GM12892 (cell line): Measurements from ENCODE around the gene CD28.
A peak's percentile ranks its signal among the peaks of the same experiment; 100 is the strongest.

Source experiments
- DNase-seq: peaks from one replicate; pipeline ENCODE4 v3.0.0; 2011; ENCODE audit not compliant: insufficient read length
- FAIRE-seq: peaks from 2 replicates; lab custom pipeline; 2011; peaks lifted over from hg19 to GRCh38; lab: Jason Lieb, UNC
- POLR2A ChIP-seq: IDR thresholded peaks from 2 replicates; pipeline ENCODE4 v1.6.1; 2011; ENCODE audit warnings: low read depth, low read length, control low read depth
- POLR2AphosphoS5 ChIP-seq: IDR thresholded peaks from 2 replicates; pipeline ENCODE4 v1.6.1; 2011; ENCODE audit warnings: low read depth, low read length, control low read depth
- TAF1 ChIP-seq: IDR thresholded peaks from 2 replicates; pipeline ENCODE4 v1.6.1; 2011; ENCODE audit warnings: low read depth, mild to moderate bottlenecking, control low read depth, low read length, borderline replicate concordance

CD28 gene

DNA sequence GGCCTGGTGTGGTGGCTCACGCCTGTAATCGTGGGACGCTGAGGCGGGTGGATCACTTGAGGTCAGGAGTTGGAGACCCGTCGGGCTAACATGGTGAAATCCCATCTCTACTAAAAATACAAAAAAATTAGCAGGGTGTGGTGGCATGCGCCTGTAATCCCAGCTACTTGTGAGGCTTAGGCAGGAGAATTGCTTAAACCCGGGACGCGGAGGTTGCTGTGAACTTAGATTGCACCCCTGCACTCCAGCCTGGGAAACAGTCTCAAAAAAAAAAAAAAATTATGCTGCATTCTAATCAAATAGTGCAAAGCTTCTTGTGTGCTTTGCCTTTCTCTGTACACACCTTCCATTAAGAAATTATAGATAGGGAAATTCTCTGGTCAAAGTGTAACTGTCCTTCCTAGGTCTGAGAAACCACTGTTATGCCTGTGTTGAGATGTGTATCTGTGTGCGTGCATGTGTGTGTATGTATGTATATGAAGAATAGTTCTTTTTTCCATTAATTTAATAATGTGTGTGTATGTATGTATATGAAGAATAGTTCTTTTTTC is 2.5 kb downstream of the CD28 start:
- DNase-seq (no peak), FAIRE-seq (no peak)
- no peak for TF ChIP-seq POLR2A

DNA sequence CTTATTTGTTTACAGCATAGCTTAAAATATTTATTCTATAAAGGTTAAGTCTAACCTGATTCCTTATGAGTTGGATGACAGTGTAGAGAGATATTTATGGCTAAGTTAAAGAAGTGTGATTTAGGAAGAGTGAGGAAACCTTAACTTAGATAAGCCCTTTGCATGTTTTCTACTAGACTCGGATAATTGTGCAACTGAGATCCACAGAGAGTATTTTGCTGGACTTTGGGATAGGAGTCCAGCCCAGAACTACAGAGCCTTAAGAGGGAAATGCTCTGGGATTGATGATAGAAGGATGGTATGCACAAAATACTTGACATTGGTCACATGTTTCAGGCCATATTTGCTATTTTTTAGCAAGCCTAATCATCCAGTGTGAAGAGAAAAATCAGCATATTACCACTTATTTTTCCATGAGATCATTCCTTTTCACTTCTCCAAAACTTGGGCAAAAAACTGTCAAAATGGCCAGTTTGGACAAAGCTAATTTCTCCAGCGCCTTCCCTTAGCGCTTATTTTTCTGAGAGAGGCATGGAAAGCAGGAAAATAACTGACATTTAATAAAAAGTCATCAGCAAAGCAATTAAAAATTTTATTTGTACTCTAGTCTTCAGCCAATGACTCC is 3.1 kb downstream of the CD28 start:
- no peak for TF ChIP-seq TAF1
- FAIRE-seq (no peak), DNase-seq (no peak)

DNA sequence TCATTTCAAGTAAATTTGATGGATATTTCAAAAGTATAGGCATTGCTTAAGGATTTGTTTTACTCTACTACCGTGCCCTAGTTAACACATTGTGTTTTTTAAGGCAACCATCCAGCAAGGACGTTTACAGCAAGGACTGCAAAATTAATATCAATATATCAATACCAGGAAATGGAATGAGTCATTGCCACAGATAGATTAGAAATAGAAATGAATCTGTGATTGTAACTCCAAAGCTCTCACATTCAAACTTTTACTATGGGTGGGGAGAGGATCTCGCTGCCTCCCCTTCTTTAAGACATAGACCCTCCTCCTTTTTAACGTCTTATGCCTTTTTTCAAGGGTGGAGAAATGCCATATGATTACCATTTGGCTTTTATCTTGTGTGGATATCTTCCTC is 3.8 kb downstream of the CD28 start:
- DNase-seq (no peak), FAIRE-seq (no peak)
- TF ChIP-seq POLR2AphosphoS5: no peak

DNA sequence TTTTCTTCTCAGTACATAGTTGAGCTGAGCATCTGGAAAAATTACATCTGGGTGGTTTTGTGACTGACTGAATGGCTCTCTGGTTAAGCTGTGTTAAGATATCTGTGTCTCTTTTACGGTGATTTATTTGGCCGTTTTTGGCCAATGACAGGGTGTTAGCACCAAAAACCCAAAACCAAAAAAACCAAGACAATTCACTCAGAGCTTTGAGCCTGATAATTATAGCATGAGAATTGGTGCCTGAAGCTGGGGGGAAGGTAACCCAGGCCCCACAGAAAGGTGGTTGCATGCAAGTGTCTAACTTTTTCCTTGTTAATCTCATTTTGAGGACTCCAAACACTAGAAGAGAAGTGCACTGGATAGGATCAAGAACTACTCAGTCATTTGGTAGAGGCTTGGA is 4.5 kb downstream of the CD28 start:
- TF ChIP-seq TAF1: no peak
- no peak for TF ChIP-seq POLR2A
- no peak for TF ChIP-seq POLR2AphosphoS5
- FAIRE-seq: no peak

DNA sequence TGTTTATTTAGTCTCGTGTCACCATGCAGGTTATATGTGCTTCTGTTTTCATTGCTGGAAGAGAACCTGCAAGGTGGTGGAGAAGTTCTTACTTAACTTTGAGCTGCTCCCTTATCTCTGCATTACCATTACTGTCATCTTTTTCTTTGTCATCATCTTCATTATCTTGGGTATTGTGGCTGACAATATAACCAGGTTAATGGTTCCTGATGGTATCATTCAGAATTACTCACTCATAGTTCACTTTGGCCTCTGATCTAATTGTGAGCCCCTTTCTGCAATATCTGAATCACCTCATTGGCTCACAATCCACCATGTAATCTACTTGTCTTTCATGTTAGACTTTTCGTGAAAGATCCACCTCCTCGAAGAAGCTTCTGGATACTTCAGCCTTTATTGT is 5.0 kb downstream of the CD28 start:
- TF ChIP-seq POLR2AphosphoS5 (no peak), POLR2A (no peak), TAF1 (no peak)
- no peak for DNase-seq
- FAIRE-seq: peak; percentile 17

More for the DNA sequence above, 4.5 kb downstream of the CD28 start:
- no peak for DNase-seq

DNA sequence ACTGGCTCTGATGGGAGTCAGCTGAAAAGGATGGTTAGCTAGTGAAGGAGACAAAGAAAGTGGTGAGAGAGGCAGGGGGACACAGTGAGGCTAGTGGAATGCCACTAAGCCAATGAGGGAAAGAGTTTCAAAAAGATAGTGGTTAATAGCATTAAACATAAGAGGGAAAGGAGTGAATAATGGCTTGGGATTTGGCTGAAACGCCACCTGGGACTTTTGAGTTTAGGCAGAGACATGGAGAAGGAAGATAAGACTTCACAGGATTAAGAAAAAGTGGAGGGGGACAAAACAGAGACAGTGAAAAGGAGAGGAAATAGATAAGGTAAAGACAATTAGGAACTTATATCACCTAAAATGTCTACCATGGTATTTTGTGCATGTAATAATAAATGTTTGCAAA is 6.9 kb downstream of the CD28 start:
- DNase-seq (no peak), FAIRE-seq (peak; percentile 74)
- TF ChIP-seq POLR2AphosphoS5 (no peak), TAF1 (no peak), POLR2A (no peak)

DNA sequence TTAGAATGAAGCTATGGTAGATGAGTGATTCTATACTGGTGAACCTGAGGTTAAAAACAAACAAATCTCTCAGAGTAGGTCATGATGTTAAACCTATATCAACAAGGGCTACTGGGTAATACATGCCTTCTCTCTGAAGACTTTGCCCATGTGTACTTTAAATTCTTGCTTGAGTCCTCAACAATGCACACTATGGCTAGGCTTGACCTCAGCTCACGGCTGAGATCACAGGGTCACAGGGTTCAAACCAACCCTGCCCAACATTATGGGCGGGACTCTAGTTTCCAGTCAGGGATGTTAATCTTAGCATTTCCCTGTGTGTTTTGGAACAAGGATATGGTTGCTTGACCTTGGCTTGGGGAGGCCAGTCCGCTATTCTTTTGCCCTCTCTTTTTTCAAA is 7.7 kb downstream of the CD28 start:
- no peak for DNase-seq
- no peak for TF ChIP-seq POLR2AphosphoS5
- TF ChIP-seq POLR2A: no peak
- no peak for TF ChIP-seq TAF1
- peak; percentile 40 for FAIRE-seq

DNA sequence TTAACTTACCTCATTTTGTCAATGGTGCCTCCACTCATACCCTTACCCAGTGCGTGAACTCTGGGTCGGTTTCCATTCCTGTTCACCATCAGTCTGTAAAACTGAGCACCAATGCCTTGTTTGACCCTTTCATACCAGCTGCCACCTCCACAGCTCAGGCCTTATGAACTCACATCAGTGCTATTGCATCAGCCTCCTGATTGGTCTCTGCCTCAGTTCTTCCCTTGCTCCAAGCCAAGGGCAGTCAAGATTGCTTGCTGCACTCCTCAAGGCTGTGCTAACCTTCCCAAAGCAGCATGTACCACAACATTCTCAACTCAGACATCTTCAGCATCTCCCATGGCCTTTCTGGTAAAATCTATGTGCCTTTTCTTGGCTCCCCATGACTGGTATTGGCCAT is 9.3 kb downstream of the CD28 start:
- TF ChIP-seq POLR2A (no peak), TAF1 (no peak), POLR2AphosphoS5 (no peak)
- DNase-seq (no peak), FAIRE-seq (peak; percentile 72)

DNA sequence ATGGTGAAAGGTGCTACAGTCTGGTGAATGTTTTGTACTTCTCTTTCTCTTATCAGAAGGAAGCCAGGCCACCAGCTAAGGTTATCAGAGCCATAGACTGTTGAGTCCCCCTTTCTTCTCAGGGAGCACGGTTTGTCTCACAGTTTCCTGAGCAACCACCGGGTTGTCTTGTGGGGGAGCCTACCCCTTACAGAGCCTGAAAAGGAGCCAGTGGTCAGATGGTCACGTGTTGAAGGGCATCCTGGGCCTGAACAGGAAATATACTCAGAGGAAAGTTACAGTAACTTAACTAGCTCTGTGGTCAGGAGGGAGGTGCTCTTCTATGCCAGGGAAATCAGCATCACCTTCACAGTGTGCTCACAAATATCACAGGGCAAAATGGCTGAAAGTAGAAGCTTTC is 11.6 kb downstream of the CD28 start:
- no peak for DNase-seq
- TF ChIP-seq TAF1 (no peak), POLR2A (peak; percentile 20; the same call in 1 of the 2 replicates)
- FAIRE-seq: peak; percentile 78

DNA sequence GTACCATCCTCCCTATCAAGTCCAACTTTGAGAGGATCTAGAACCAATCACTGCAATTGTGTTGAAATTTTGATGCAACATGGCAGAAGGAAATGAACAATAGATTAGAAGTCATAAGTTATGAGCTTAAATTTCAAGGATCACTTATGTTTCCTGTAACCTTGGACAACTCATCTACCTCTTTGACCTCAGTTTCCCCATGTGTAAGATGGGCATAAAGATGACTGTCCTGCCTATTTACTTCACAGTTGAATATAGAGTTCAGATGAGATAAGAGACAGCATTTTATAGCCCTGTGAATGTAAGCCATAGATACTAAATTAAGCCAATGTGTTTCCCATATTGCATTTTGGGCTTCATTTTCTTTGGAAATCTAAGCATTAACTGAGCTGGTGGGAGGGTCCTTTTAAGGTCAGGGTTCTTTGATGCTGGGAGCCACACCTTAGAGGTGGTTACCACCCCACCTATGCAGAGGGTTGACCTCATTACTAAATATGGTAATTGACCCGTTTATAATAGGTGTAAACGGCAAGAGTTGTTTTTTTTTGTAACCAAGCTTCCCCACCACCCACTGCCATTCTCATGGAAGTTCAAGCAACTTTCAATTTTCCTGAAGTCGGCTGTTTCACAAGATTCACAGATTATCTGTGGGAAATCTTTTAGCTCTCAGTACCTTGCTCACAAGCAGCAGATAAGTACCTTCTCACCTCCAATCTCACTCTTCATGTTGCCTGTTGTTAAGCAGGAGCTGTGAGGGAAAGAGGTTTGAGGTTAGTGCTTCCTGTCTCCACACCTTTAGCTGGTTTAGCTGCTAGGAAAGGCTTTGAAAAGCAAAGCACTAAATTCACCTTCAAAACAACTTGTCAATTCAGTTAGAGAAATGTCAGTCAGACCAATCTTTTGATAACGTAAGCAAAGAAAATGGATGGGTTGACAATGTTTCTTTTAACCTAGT is 13.3 kb downstream of the CD28 start:
- DNase-seq: no peak
- peak; percentile 81 for FAIRE-seq
- TF ChIP-seq POLR2AphosphoS5 (no peak), TAF1 (no peak), POLR2A (no peak)

DNA sequence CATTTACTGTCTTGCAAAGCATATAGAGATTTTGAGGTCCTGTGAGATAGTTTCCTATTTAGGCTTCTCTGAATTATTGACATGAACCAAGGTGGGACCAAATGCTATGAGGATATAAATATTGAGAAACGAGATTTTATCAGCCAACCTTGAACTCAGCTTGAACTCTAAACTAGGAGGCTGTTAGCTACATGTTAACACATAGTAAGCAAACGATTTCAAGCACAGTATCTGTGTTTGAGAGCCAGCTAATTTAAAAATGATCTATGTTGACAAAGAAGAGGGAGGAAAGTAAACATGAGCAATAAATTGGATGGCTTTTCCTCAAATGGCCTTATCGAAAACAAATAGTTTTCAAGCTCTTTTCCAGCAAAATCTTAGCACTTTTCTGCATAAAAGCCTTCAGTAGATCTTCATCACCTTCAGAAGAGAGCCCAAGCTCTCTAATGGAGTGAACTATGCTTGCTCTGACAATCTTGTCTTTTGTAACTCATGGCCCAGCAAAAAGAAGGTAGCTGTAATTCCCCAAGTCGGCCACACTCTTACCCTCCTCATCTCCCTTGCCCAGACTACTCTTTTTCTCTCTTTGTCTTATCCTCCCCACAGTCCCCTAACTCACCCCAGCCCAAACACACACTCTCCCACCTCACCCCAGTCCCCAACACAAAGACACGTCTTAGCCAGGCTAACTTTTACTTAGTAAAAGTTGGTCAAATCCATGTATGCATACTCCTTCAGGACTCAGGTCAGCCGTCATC is 14.7 kb downstream of the CD28 start:
- TF ChIP-seq TAF1: no peak
- no peak for TF ChIP-seq POLR2AphosphoS5
- FAIRE-seq (no peak), DNase-seq (no peak)

DNA sequence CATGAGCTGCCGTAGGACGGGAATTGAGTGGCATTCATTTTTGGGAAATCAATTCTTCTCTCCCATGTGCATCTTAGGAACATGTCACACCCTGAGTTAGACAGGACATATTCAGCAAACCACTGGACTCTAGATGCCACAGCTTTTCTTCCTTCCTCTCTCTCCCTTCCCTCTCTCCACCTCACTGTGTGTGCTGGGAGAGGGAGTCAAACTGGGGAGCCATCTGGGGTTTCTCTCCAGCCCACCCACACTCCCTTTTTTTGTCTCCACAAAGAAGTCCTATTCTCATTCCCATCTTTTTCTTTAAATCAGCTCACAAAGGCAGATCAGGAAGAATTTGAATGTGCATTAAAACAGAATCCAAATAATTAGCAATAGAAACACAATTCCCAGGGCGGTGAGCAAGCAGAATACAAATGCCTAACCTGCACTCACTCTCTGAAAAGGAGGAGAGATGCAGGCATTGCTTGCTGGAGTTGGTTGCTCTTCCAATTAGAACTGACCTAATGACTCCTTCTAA is 15.4 kb downstream of the CD28 start:
- no peak for DNase-seq
- FAIRE-seq: no peak
- no peak for TF ChIP-seq POLR2AphosphoS5
